Testis (tissue), 2 donors: Measurements from ENCODE around the gene ERMP1.

Experiments used
- POLR2A ChIP-seq: fragments of 450-650 bp; IDR thresholded peaks from one replicate; pipeline ENCODE4 v1.6.1; 2017; ENCODE audit warnings: antibody characterized with exemption, mild to moderate bottlenecking, moderate library complexity
- TF ChIP-seq, protein P1 (sequence below), 3 experiments: fragments of 450-650 bp in 2 of 3; fragments of 200-600 bp in 1 of 3; sonication (generic) in 1 of 3; IDR thresholded peaks; one replicate each; pipeline ENCODE4 v1.5.1; 2016 to 2019; ENCODE audit warnings: antibody characterized with exemption in 3 of 3, mild to moderate bottlenecking in 2 of 3, moderate library complexity in 1 of 3

GRCh38 chr9:5858833-5859232 is 25.9 kb upstream of the ERMP1 start:
- TF ChIP-seq, protein P1, sequence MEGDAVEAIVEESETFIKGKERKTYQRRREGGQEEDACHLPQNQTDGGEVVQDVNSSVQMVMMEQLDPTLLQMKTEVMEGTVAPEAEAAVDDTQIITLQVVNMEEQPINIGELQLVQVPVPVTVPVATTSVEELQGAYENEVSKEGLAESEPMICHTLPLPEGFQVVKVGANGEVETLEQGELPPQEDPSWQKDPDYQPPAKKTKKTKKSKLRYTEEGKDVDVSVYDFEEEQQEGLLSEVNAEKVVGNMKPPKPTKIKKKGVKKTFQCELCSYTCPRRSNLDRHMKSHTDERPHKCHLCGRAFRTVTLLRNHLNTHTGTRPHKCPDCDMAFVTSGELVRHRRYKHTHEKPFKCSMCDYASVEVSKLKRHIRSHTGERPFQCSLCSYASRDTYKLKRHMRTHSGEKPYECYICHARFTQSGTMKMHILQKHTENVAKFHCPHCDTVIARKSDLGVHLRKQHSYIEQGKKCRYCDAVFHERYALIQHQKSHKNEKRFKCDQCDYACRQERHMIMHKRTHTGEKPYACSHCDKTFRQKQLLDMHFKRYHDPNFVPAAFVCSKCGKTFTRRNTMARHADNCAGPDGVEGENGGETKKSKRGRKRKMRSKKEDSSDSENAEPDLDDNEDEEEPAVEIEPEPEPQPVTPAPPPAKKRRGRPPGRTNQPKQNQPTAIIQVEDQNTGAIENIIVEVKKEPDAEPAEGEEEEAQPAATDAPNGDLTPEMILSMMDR (IDR thresholded peaks at IDR 0.05), result no peak
- no peak for TF ChIP-seq POLR2A
